ENCODE data around the gene UFSP1. TPM values are rescaled to one million over a fixed set of nuclear protein-coding genes. Genes with fewer than 3 reads are reported as not detected.
A peak's percentile ranks its signal among the peaks of the same experiment; 100 is the strongest.

Gene UFSP1
- polyA plus RNA-seq, 3 donors from 2014 or later: 0.59 to 1.1 TPM; not detected in 1

GRCh38 chr7:100893318-100893895, 3.9 kb upstream of the UFSP1 start:
- no peak for DNase-seq
- H3K36me3 Mint-ChIP-seq: peaks cover 0 to 4% (median 0%) of the 10 kb centered on the region in 3 donors
- no peak overlapping the region for H3K4me3 Mint-ChIP-seq
- peaks cover 11 to 19% (median 18%) of the 10 kb centered on the region in 3 donors for H3K27me3 Mint-ChIP-seq (ENCODE audit: low read depth in 3 of 3)
- no peak overlapping the region for H3K27ac Mint-ChIP-seq
- peaks cover 24 to 36% of the 10 kb centered on the region in 2 donors for H3K4me1 Mint-ChIP-seq
- peaks cover 0 to 4% (median 0%) of the 10 kb centered on the region in 6 donors for H3K9me3 Mint-ChIP-seq

DNA sequence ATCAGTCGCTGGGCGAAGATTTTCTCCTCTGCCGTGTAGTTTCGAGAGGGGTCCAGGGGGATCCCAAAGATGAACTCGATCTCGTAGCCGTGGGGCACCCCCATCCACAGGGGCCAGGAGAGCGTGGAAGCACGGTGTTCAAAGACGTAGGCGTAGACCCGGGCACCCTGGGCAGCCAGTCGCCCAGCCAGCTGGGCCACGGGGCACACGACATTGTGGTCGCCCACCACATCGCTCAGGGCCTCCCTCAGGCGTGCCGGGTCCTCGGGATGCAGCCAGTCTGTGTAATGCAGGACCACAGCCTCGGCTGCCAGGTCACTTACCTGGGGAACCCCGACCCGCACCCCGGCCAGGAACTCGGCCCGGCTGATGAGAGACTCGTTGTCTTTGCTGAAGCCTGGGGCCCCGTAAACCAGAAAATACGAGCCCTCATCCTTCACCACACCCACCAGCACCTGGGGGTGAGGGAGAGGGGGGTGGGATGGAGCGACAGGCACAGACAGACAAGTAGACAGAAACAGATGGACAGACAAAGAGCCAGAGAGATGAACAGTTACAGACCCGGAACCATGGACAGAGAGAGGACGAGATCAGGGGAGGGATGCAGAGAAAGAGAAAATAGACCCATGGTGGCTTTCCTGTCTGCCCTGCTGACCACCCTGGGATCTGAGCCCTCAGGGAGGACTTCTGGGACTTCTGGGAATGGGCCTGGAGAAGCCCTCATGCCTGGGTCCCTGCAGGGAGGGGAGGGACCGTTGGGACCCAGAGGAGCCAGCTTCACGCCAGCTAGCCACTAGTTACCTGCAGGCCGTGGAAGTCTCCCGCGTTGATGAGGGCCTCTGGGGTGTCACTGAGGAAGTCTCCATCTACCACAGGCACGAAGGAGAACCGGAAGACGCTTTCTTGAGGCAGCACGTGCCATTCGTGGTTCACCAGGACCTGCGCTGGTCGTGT, 3.1 kb upstream of the UFSP1 start:
- H3K27ac Mint-ChIP-seq: no peak overlapping the region

GRCh38 chr7:100891568-100892247, 2.2 kb upstream of the UFSP1 start:
- peaks cover 9 to 22% (median 17%) of the 10 kb centered on the region in 3 donors for H3K27me3 Mint-ChIP-seq (ENCODE audit: low read depth in 3 of 3)
- DNase-seq: no peak
- H3K9me3 Mint-ChIP-seq: peaks cover 0 to 2% (median 0%) of the 10 kb centered on the region in 6 donors
- peaks cover 32 to 41% of the 10 kb centered on the region in 2 donors for H3K4me1 Mint-ChIP-seq
- H3K27ac Mint-ChIP-seq: peak overlapping the region in 1 of 6 donors; percentile 21
- H3K36me3 Mint-ChIP-seq: peaks cover under 1 to 11% (median 5%) of the 10 kb centered on the region in 3 donors
- peak overlapping the region; percentile 33 to 89 (median 74) for H3K4me3 Mint-ChIP-seq

More for the DNA sequence above, 3.1 kb upstream of the UFSP1 start:
- peaks cover 30 to 38% of the 10 kb centered on the region in 2 donors for H3K4me1 Mint-ChIP-seq
- peaks cover 0 to 2% (median 0%) of the 10 kb centered on the region in 6 donors for H3K9me3 Mint-ChIP-seq
- peaks cover 0 to 2% (median 0%) of the 10 kb centered on the region in 3 donors for H3K36me3 Mint-ChIP-seq
- H3K4me3 Mint-ChIP-seq: peak overlapping the region in 2 of 5 donors; percentile 16 to 26
- DNase-seq: no peak
- H3K27me3 Mint-ChIP-seq (ENCODE audit: low read depth in 3 of 3): peaks cover 10 to 16% (median 13%) of the 10 kb centered on the region in 3 donors

DNA sequence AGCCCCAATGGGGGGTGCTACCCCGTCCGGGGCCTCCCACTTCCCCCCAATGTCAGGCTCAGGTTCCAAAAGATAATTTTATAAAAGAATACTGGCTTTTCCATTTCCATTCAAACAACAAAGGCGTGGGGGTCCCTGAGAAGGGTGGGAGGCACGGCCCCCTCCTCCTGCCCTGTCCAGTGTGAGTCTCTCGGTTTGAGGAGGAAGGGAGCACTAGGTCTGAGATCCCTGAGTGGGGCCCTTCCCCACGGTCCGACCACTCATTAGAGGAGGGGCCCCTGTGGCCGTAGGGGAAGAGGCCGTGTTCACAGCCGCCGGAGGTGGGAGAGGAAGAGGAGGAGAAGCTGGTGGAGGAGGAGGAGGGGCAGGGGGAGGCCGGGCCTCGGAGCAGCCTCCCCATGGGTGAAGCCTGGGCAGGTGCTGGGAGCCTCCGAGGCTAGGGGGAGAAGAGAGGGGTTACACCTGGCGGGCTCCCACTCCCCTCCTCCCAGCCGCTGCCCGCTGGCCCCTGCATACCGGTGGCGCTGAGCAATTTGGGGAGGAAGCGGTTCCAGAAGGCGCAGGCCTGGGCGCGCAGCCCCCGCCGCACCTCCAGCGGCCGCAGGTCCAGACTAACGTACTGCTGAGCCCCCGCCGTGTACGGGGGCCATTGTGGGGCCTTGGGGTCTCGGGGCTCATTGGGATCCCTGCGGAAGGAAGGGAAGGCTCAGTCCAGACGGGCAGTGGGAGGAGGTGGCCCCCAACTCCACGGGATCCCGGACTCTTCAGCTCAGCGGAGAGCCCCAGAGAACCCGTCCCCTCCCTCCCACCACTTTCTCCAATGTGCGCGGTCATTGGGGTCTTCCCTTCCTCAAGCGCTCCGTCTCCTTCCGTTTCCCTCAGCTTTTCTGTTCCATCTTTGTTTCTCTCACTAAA, 1.4 kb upstream of the UFSP1 start:
- Mint-ChIP-seq H3K27ac (peak overlapping the region in 3 of 6 donors; percentile 21 to 62 (median 51)), H3K4me1 (peaks cover 27 to 35% of the 10 kb centered on the region in 2 donors), H3K4me3 (peak overlapping the region; percentile 85 to 90 (median 87)), H3K27me3 (ENCODE audit: low read depth in 3 of 3) (peaks cover 6 to 22% (median 14%) of the 10 kb centered on the region in 3 donors), H3K9me3 (peaks cover 0 to 2% (median 0%) of the 10 kb centered on the region in 6 donors), H3K36me3 (peaks cover 7 to 17% (median 12%) of the 10 kb centered on the region in 3 donors)
- DNase-seq: no peak

GRCh38 chr7:100888291-100888987, 1.1 kb downstream of the UFSP1 start:
- Mint-ChIP-seq H3K27ac (peak overlapping the region in 4 of 6 donors; percentile 75 to 87 (median 78)), H3K4me1 (peaks cover 30 to 34% of the 10 kb centered on the region in 2 donors), H3K4me3 (peak overlapping the region; percentile 48 to 90 (median 66)), H3K36me3 (peaks cover 17 to 34% (median 32%) of the 10 kb centered on the region in 3 donors), H3K9me3 (peaks cover 0 to 2% (median 0%) of the 10 kb centered on the region in 6 donors), H3K27me3 (ENCODE audit: low read depth in 3 of 3) (peaks cover 4 to 15% (median 15%) of the 10 kb centered on the region in 3 donors)
- no peak for DNase-seq

DNA sequence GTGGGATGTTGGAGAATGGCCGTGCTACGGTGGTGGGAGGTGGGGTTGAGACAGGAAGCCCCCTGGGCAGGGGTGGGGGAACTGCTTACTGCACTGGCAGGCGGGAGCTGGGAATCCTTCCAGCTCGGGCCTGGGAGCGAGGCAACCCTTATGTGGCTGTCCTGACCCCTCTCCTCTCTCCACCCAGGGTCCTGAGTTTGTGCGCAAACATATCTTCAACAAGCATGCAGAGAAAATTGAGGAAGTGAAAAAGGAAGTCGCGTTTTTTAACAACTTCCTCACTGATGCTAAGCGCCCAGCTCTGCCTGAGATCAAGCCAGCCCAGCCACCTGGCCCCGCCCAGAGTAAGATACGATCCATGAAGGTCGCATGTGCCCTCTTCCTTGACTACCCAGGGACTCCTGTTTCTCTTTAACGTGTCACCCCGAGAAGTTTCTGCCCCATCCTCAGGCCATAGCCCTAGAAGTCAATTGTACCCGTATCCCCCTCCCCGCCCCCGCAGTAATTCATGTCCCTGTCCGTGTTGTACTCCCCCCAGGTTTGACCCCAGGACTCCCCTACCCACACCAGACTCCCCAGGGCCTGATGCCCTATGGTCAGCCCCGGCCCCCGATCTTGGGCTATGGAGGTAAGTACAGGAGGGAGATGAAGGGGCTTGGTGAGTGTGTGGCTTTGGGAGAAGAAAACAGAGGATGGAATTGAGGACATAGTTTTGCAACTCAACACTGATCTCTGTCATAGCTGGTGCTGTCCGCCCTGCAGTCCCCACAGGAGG, 1.8 kb downstream of the UFSP1 start:
- H3K27ac Mint-ChIP-seq: peak overlapping the region; percentile 67 to 87 (median 78)
- H3K4me1 Mint-ChIP-seq: peaks cover 30 to 40% of the 10 kb centered on the region in 2 donors
- H3K4me3 Mint-ChIP-seq: peak overlapping the region; percentile 40 to 90 (median 67)
- H3K27me3 Mint-ChIP-seq (ENCODE audit: low read depth in 3 of 3): peaks cover 6 to 15% (median 14%) of the 10 kb centered on the region in 3 donors
- DNase-seq: no peak
- peaks cover 22 to 39% (median 37%) of the 10 kb centered on the region in 3 donors for H3K36me3 Mint-ChIP-seq
- H3K9me3 Mint-ChIP-seq: peaks cover 0 to 2% (median 0%) of the 10 kb centered on the region in 6 donors

DNA sequence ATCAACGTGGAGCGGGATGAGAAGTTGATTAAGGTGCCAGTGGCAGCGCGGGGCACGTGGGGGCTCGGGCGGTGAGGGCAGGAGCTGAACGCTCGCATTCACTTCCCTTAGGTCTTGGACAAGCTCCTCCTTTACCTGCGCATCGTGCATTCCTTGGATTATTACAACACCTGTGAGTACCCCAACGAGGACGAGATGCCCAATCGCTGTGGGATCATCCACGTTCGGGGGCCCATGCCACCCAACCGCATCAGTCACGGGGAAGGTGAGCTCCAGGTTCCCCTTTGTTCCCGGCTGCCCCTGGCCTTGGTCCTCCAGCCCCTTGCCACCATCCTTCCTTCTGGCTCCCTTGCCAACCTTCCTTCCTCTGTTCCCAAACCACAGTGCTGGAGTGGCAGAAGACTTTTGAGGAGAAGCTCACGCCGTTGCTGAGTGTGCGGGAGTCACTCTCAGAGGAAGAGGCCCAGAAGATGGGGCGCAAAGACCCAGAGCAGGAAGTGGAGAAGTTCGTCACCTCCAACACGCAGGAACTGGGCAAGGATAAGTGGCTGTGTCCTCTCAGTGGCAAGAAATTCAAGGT, 2.5 kb downstream of the UFSP1 start:
- no peak for DNase-seq

GRCh38 chr7:100886142-100886935, 3.2 kb downstream of the UFSP1 start:
- Mint-ChIP-seq H3K36me3 (peaks cover 24 to 41% (median 37%) of the 10 kb centered on the region in 3 donors), H3K27ac (peak overlapping the region in 2 of 6 donors; percentile 11 to 62), H3K4me1 (peaks cover 28 to 36% of the 10 kb centered on the region in 2 donors), H3K4me3 (no peak overlapping the region), H3K9me3 (no peaks in the 10 kb centered on the region), H3K27me3 (ENCODE audit: low read depth in 3 of 3) (peaks cover 4 to 11% (median 10%) of the 10 kb centered on the region in 3 donors)
- no peak for DNase-seq

More for the DNA sequence above, 2.5 kb downstream of the UFSP1 start:
- peak overlapping the region in 4 of 6 donors; percentile 67 to 79 (median 73) for H3K27ac Mint-ChIP-seq
- H3K4me1 Mint-ChIP-seq: peaks cover 30 to 40% of the 10 kb centered on the region in 2 donors
- peaks cover 6 to 15% (median 11%) of the 10 kb centered on the region in 3 donors for H3K27me3 Mint-ChIP-seq (ENCODE audit: low read depth in 3 of 3)
- H3K9me3 Mint-ChIP-seq: no peaks in the 10 kb centered on the region
- H3K4me3 Mint-ChIP-seq: peak overlapping the region in 3 of 5 donors; percentile 17 to 54 (median 44)
- H3K36me3 Mint-ChIP-seq: peaks cover 22 to 39% (median 37%) of the 10 kb centered on the region in 3 donors

DNA sequence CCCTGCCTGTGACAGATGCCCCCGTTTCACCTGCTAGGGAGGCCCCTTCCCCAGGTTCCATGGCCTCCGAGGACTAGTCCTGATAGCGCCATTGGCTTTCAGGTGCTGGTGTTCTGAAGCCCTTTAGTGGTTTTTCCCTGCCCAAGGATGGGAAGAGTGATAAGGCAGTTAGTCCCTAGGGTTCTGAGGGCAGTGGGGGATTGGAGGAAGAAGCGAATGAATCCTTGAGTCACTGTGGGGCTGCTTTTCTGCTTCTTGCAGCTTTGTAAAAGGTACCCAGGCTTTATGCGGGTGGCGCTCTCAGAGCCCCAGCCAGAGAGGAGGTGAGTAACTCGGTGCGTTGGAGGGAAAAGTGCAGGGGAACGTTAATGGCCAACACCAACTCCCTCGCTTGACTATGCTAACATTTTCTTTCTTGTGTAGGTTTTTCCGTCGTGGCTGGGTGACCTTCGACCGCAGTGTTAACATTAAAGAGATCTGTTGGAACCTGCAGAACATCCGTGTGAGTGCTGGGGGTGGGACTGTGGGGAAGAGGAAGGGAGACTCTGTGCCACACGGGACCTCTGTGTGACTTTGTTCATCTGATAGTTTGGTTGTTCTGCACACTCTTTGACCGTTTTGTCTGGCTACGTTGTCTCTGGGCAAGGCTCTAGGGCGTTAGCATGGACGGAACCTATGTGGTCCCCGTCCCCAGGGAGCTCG, 3.9 kb downstream of the UFSP1 start:
- DNase-seq: no peak
- Mint-ChIP-seq H3K4me1 (peaks cover 29 to 31% of the 10 kb centered on the region in 2 donors), H3K27me3 (ENCODE audit: low read depth in 3 of 3) (peaks cover 4 to 11% (median 10%) of the 10 kb centered on the region in 3 donors), H3K9me3 (no peaks in the 10 kb centered on the region), H3K27ac (peak overlapping the region in 4 of 6 donors; percentile 11 to 45 (median 23)), H3K36me3 (peaks cover 25 to 44% (median 37%) of the 10 kb centered on the region in 3 donors), H3K4me3 (no peak overlapping the region)
